Measurements from ENCODE around the gene ARHGAP25.

The ARHGAP25 gene

DNA sequence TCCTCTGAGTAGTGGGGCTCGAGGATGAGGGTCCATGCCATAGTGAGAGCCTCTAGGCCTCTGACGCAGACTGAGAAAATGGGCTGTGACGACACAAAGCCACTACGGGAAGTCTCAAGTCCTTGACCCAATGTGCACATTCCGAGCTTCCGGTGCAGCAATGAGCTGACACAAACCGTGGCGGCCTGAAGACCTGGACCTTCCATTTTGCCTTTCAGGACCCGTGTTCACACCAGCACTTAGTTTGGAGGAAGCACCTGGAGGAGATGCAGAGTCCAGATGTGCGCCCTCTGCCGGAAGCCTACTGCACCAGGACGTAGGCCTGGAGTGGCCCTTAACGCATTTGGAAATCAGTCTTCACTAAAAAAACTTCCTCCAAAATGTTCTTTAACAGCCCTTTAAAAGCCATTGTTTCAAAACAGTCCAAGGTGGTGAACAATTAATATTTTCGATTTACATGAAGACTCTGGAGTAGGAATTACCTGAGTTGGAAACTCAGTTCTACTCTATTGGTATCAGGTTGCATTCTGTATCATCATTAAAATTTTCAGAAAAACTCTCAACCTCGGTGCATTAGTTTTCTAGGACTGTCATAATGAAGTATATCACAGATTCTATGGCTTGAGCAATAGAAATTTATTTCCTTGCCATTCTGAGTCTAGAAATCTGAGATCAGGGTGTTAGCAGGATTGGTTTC lies 102.7 kb downstream of the ARHGAP25 start:
- peak; percentile 58 to 66 for DNase-seq

DNA sequence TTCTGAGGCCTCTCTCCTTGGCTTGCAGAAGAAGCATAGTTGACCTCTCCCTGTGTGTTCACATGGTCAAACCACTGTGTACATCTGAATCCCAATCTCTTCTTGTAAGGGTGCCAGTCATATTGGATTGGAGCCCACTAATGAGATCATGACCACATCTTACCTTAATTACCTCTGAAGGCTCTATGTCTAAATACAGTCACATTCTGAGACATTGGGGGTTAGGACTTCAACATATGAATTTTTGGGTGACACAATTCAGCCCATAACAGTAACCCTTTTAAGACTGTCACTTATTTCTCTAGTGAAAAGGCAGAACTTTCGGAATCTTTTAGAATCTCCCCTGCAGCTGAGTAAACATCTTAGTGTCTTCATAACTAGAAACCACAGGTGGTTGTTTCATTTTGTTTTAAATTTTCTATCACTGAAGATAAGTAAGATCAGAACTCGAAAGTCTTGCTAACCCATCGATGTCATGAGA lies 103.3 kb downstream of the ARHGAP25 start:
- no peak for DNase-seq

DNA sequence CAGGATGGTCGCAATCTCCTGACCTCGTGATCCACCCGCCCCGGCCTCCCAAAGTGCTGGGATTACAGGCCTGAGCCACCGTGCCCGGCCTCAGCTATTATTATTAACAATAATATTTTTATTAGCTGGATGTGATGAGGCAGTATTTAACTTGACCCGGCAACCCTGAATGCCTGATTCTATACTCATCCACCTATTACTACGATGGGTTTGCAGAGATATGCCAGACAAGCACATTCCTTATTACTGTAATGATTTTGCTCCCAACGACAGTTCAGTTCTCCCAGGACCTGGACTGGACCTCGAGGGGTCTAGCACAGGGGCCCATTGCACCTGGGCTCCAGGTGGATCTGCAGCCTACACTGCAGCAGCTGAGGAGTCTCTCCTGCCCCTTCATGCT lies 104.0 kb downstream of the ARHGAP25 start:
- DNase-seq: no peak

DNA sequence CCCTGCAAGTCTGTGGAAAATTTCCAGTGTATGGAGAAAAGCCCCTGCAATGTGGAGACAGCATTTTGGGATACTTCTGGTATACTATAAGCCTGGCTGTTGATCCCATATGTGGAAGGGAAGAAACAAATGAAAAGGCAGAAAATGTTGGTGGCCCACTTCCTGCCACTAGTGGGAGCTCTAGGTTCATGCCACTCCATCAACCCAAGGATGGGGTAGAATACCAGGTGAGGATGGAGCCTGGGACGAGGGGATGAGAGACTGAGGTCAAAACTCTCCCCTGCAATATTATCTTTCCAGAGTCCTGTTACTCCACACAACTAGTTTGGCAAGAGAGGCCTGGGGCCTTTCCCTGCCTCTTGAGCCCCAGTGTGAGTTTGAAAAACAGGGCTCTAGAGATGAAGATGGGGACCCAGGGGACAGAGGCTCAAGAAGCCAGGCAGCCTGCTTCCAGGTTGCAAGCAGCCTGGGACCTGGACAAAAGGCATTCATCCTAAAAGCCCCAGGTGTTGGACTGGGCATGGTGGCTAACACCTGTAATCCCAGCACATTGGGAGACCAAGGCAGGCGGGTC lies 104.7 kb downstream of the ARHGAP25 start:
- DNase-seq: peak in 1 of 2 experiments; percentile 17

DNA sequence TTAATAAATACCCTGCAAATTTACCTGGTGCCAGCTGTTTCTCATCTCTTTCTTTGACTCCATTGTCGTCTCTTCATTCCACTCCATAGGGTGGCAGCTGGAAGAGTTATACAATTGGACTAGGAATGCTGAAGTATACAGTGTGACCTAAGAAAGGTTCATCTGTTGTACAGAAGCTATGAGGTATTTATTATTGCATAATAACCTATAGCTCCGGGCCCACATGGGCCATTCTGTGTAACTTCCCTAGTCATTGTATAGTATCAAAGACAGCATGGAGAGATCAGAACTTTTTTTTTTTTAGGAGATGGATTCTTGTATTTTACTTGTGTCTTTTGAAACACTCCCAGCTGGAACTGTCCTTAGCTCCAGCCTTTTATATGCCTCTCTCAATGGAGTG lies 110.4 kb downstream of the ARHGAP25 start:
- DNase-seq: no peak

DNA sequence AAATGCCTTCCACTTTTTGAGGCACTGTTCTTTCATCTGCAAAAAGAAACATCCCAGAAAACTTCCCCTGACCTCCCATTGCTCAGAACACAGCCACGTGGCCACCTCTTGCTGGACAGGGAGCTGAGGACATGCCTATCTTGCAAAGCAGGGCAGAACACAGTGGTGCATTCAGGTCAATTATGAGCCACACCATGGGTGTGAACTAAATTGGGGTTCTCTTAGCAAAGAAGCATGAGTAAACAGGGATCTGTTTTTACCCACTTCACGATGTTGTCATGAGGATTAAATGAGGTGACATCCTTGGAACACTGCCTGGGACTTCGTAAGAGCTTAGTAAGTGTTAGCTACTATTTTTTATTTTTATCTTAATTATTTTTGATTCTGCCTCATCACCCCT lies 111.5 kb downstream of the ARHGAP25 start:
- no peak for DNase-seq

DNA sequence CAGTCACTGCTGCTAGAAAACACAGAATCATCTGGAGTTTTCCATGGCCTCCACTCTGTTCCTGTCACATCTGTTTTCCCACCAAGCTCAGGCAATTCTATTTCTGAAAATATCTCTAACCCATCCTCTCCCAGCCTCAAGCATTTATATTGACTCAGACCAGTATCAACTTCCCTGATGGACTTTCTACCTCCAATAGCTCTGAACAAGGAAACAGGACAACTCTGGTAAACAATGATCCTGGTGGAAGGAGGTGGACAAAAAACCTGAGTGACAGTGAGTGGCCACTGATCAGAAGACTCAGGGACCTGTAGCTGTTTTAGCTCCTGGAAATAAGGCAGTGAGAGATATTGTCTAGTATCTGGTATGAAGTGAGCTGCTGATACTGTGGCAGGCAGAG lies 113.1 kb downstream of the ARHGAP25 start:
- no peak for DNase-seq

DNA sequence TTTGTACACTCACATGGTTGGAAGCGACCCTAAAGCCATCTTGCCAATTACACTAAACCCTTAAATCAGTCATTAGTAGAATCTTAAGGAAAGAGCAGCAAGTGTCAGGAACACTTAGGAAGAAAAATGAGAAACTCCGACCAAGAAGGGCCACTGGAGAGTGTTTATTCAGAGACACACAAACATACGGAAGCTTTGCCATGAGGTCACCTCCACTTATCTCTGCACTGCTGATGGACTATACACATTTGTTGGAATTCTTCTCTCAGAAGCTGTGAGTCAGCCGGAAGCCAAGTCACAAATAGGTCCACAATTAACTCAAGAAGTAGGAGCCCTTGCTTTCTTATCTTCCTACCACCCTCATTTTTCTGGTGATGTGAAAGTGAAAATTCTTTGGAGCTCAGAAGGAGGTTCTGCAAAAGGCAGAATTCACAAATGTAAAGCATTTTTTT lies 115.0 kb downstream of the ARHGAP25 start:
- DNase-seq: no peak

DNA sequence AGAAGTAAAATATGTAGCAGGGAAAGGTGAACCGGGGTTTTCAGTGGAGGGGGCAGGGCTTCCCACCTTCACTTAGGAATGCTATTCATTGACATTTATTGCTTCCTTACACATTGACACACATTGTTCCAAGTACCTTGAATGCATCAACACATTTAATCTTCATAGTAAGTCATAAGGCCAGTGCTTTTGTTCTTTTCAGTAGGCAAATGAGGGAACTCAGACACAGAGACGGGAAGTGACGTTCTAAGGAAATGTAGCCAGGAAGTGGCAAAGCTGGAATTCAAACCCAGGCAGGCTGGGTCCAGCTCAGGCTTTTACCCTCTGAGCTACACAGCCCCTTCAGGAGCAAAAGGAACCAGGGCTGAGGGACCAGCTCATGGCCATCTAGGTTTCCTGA lies 115.9 kb downstream of the ARHGAP25 start:
- no peak for DNase-seq

DNA sequence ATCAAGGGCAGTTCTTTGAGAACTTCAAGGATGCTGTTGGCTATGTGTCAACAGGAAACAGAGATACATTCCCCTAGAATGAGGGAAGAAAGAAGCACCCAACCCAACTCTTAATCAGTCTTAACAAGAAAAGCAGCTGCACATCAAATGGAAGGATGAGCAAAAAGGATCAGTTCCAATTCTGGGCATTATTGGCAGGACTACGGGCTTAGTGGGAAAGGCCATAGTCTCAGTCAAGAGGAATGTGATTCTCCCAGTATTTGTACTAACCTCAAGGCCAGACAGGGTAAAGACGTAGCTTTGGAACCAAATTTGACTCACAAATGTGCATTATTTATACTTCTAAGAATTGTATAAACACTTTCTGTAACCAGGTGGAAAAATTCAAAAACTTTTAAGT lies 118.4 kb downstream of the ARHGAP25 start:
- DNase-seq: no peak

DNA sequence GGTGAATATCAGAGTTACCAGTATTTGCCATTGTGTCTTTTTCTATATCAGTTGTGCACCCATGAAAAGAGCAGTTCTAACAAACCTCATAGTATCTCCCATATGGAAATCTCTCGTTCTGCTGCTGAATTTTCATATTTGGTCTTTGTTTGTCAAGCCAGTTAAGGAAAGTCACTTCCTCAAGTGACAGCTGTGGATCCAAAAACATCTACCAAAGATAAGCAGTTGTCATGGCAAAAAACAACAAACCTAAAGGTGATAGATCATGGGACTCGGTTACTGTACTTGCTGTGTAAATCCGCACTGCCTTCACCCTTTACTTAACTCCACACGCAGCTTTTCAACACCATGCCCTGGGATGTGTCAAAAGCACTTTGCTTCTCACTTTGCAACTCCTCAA lies 119.3 kb downstream of the ARHGAP25 start:
- DNase-seq: no peak

DNA sequence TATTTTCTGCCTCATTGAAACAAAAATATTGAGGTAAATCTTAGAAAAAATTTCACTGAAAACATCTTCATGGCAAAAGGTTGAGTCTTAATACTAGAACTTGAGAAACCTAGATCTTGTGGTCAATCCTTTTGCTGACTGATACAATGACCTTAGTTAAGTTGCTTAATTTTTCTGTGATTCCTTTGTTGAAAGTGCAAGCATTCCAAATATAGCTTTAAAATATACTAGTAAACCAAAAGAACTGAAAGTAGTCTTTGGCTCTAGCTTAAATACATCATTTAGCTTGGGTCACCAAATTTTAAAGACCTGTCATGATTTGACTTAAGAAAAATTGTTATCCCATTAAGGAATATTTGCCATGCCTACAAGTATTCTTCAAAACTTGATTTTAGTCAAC lies 119.9 kb downstream of the ARHGAP25 start:
- no peak for DNase-seq

DNA sequence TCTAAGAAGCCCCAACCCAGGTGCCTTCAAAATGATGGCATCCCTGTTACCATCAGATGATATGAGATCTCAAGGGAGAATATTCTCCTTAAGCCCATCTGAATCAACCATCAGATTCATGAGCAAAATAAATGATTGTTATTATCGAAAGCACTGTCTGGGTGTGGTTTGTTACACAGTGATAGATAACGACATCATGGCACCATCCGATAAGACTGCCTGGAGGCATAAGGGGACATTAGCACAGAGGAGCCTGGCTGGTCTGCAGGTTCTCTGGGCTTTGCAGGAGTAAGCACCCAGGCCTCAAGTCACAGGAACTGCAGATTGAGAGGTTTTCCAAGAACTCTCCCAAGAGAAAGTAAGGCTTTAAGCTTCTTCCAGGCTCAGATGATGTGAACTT lies 120.9 kb downstream of the ARHGAP25 start:
- no peak for DNase-seq

DNA sequence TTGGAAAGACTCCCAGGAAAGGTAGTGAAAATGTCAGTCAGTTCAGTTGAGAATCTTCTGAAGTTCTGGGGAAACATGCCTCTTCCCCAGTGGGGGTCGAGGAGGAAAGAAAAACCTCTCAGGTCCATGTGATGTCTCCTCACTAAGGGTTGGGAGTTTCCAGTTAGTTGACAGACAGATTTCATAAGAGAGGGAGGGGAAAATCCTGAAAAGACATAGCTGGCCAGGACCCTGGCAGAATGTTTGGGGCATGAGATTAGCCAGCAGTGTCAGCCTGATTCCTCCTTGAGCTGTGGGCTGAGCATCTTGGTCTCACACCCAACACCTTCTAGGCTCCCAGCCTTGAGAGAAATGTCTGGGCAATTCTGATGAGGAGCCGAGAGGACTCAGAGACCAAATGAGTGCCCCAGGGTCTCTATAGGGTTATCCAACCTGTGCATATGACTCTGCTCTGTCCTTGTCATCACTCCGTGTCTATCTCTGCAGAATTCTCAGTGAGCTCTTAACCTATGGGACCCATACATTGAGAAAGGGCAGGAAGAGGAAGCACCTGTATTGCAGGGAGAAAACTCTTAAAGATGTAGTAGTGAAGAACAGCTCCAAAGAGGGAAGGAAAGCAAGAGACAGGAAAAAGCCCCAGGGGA lies 122.7 kb downstream of the ARHGAP25 start:
- no peak for DNase-seq

DNA sequence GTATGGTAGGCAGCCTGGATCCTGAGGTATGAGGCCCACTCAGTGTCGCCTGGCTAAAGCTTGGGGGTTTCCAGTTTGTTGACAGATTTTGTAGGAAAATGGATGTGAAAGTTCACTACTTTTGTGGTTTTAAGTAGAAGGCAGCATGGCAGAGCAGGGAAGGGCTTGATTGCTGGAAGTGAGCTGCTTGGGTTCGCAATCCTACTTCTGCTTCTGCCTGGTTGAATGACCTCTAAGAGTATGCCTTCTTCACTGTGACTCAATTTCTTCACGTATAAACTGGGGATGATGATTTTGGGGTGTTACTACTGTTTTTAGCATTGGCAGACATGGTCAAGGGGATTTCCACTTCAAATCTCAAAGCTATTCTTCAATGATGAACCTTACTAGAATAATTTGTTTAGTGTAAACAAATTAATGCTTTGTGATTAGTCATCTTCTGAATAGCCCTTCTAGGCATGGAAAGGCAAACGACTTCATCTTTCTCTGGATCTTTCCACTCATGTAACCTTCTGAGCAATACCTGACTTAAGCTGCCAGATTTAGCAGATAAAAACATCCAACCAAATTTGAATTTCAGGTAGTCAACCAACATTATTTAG lies 123.3 kb downstream of the ARHGAP25 start:
- DNase-seq: no peak

DNA sequence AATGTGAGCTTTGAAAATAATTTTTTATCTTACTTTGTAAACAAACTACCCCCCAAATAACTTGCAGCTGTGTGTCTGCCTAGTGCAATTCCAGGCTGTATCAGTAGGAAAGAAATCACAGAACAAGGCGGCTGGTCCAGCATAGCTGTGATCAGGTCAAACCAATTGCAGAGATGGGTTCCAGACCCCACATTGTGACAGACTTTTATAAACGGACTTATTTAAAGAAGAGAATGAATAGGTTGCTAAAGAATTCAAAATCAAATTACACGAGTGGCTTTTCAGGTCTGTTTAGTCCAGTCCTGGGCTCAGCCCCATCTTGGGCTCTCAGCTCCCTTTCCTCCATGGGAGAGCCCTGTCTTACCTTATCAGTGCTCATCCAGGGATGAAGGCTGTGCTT lies 125.5 kb downstream of the ARHGAP25 start:
- no peak for DNase-seq

DNA sequence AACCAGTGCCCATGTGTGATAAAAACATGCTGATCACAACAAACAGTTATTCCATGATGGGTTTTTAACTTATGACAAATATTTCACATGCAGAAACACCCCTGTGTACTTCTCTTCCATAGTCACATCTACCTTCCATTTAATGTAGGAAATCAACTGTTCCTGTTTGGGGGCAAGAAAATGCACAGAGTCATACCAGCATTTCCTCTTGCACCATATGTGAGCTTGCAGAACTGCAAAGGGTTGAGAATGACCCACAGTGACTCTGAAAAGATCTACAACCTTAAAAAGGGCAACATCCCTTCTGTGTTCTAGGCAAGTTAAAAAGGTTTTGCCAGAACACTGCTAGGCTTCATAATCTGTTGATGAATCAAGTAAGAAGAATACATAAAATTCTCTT lies 126.7 kb downstream of the ARHGAP25 start:
- DNase-seq: no peak

DNA sequence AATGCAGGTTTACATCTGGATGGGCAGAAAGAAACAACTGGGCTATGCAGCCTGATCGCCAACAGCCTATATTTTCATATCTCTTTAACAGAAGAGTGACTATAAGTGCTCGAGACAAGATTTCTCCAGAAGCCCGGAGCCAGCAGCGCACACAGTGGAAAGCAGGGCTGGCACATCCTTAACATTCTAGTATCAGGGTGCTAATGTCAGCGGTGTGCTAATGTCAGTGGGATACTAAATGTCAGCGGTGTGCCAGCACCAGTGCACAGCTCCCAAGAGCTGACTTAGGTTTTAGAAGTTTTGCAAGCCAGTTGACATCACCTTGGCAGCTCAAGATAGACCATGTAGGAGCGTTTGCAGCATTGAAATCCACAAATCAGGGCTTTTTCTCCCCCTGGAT lies 128.3 kb downstream of the ARHGAP25 start:
- no peak for DNase-seq

DNA sequence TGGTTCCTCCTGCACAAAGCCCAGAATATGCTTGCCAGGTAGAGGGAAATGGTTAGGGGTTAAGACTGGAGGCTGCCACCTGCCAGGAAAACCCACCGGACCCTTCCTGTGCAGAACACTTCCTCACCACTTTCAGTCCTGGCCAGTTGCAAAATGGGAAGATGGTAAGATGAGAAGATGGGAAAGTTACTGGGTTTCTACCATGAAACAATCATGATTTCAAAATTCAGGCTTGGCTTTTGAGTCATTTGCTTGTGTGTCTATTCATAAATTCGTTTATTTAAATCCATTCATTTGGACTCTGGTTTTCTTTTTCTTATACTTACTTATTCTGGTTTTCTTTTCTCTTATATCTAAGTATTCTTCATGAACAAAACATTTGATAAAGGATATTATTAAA lies 129.4 kb downstream of the ARHGAP25 start:
- no peak for DNase-seq

DNA sequence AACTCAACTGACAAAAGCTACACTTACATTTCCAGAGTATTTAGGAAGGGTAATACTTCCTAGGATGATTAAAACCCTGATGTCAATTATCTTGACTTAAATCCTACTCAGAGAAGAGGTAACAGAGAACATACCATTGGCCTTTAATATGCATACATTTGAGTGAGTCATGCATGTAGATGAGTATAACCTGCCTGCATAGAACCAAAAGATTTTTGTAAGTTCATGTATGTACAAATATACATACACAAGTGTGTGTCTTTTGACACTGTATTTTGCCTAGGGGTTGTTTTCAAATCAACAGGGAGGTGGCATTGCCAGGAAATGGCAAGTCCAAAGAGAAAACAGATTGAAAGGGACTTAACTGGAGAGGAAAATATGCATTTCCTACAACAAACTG lies 130.5 kb downstream of the ARHGAP25 start:
- no peak for DNase-seq

DNA sequence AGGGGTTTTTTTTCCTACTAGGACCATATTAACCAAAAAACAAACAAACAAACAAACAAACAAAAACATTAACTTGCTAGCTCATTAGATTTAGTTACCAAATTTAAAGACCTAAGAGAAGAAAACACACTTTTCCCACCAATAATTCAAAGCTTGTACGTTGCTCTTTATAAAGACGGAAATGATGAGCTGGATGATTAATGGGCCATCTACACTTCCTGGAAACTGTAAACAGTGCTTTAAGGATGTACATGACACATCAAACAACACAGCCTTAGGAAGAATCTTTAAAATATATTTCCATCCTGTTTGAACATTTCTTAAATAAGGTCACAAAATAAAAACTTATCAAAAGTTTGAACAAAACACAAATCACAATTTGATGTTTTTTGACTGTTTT lies 135.6 kb downstream of the ARHGAP25 start:
- no peak for DNase-seq

DNA sequence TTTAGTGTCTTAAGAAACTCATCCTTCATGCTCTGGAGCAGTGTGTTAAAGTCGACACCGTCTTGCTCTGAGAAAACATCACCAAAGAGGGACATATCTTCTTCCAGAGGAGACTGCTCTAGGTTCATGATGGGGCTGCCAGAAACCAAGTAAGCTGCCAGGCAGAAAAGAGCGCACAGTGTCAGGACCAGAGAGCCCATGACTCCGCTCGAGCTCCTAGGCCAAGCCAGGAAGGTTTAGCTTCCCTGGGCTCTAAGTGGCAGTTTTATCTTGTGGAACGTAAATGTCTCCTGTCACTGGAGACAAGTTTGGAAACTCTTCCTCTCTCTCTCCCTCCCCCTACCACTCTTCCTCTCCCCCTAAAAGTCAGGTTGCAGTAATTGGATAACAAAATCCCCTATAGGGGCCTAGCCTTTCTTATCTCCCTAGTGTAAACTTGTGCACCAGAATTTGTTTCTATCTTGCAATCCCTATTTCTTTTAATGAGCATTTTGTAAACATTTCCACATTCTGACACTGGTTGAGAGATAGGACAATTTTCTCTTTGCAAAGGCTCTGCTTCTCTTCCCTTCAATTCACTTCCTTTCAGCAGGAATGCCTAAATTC lies 136.7 kb downstream of the ARHGAP25 start, which contains the start of gene BMP10:
TSS of gene BMP10 (minus strand) at position 239 of the 606 bp plus-strand sequence. CDS start at position 200, 39 bp downstream.
- no peak for DNase-seq

Measured in stimulated activated CD4-positive, alpha-beta T cell treated with anti-CD3 and anti-CD28 coated beads, Interleukin-4, amount 100 ng/mL, for 4 hours (primary cell).